CD4-positive, alpha-beta T cell treated with Interleukin-10 for 1 hour (primary cell): Measurements from ENCODE around the gene KRTDAP.
A peak's percentile ranks its signal among the peaks of the same experiment; 100 is the strongest.
"Not testable (repeated sequence)": the region's sequence is repeated elsewhere in the genome, so short reads cannot be mapped to it uniquely, and the experiment has no call there.

Source experiments
- DNase-seq: peaks from one replicate; pipeline ENCODE4 v3.0.0-alpha.2; 2020

The KRTDAP gene

DNA sequence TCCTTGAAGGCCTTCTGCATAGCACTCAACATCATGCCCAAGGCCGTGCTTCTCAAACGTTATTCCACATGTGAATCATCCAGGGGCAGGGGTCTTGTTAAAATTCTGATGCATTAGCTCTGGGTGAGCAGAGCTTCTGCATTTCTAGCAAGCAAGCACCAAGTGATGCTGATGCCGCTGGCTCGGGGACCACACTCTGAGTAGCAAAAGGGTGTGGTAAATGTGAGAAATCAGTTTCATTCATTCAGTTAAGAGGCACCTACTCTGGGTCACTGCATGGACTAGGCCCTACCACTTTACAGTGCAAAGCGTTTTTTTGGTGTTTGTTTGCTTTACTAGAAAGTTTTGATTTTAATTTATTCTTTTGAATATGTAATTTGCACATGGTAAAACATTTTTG, 7.2 kb downstream of the KRTDAP start:
- DNase-seq, result no peak

DNA sequence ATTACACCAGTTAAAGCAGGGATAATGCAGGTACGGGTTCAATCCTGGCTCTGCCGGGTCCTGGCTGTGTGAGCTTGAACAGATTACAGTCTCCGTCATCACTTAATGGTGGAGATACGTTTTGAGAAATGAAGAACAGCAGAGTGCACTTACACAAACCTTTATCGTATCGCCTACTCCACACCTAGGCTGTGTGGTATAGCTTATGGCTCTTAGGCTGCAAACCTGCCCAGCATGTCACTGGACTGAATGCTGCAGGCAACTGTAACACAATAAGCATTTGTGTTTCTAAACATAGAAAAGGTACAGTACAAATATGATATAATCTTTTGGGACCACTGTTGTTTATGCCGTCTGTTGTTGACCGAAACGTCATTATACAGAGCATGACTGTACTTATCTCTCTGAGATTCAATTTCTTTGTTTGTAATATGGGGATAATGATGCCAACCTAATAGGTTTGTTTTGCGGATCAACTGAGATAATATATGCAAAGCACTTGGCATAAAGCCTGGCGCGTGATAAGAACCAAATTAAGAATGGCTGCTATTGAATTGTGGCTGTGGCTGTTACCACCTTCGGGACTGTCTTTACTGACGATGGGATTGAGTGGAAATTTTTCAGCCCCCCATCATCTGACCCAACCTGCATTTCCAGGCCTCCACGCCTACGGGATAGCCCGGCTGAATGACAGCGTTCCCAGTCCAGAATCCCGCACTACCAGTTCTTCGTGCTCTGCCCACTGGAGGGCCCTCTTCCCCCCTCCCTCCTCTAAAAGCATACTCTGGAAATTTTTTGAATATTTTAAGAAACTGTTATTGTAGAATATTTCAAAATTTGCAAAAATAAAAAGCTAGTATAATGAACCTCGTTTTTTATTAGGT, 11.2 kb downstream of the KRTDAP start:
- no peak for DNase-seq

DNA sequence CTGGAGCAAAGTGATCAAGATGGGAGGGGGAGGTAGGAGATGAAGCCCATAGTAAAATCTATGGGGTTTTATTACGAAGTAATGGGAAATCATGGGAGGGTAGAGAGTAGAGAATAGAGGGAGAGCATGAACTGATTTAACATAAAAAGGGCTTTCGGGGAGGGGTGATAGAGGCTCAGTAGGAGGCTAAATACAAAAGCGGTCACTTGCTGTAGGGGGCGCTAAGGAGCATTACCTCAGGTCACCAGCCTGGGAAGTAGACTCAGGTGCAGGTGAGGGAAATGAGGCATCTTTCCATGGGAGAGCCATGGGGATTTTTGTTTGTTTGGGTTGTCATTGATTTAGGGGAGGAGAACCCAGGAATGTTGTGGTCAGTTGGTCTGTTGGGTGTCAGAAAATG, 14.1 kb downstream of the KRTDAP start:
- DNase-seq, result no peak

DNA sequence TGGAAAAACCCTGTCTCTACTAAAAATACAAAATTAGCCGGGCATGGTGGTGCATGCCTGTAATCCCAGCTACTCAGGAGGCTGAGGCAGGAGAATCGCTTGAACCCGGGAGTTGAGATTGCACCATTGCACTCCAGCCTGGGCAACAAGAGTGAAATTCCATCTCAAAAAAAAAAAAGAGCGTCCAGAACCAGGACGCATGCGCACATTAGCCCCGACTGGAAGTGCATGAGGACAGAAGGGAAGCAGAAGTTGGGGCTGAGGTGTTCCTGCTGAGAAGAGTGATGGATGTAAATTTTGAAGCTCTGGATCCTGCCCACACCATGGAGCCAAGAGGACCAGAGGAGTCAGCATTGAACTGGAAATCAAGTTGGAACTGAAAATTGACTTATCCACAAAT, 15.7 kb downstream of the KRTDAP start:
- DNase-seq, result not testable (repeated sequence)

DNA sequence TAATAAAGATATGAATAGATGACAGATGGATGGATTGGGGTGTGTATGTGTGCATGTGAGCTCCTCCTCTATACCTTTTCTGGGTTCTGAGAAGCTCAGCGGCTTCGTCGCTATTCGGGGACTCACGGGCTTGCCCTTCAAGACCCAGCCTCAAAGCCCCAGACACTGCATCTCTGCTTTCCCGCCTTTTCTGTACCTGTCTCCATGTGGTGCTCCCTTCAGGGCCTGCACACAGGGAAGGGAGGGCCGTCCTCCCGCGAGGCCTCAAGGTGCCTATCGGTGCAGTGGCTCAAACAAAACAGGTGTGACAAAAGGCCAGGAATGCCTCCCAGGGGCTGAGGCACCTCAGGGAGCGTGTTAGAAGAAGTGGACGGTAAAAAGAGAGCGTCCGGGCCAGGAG, 16.2 kb downstream of the KRTDAP start:
- DNase-seq, result no peak

DNA sequence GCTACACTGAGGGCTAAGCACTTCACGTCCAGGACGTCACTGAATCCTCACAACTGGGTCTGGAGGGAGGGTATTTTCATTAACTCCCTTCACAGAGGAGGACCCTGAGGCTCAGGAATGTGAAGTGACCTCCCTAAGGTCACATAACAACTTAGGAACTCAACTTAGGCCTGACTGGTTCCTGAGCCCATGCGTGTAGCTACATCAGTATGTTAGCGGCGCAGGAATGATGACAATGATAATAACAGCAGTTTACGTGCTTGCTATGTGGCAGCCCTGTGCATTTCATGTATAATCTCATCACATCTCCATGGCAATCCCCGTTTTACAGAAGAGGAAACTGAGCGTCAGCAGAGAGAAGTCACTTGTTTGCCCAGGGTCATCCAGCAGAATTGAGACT, 18.3 kb downstream of the KRTDAP start:
- DNase-seq, result no peak

DNA sequence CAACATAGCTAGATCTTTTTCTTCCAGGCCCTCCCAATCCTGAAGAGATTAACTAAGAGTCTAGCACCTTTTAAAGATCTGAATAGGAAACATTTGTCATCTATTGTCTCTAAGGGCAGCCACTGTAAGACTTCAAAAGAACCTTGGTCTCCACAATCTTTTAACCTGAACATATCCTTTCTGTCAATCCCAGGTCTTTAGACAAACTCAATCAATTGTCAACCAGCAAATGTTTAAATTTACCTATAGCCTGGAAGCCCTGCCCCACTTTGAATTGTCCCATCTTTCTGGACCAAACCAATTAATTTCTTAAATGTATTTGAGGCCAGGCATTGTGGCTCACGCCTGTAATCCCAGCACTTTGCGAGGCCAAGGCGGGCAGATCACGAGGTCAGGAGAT, 19.2 kb downstream of the KRTDAP start:
- DNase-seq, result not testable (repeated sequence)

DNA sequence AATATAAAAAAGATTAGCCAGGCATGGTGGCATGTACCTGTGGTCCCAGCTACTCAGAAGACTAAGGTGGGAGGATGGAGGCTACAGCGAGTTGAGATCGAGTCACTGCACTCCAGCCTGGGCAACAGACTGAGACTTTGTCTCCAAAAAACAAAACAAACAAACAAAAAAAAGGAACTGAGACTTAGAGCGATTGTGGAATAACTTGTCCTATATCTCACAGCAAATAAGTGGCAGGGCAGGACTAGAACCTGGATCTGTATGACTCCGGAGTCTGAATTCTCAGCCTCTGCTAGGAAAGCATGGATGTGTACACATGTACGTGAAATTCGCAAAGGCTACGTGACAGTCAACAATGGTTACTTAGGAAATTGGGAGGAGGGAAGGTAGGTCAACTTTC, 20.1 kb downstream of the KRTDAP start:
- no peak for DNase-seq

DNA sequence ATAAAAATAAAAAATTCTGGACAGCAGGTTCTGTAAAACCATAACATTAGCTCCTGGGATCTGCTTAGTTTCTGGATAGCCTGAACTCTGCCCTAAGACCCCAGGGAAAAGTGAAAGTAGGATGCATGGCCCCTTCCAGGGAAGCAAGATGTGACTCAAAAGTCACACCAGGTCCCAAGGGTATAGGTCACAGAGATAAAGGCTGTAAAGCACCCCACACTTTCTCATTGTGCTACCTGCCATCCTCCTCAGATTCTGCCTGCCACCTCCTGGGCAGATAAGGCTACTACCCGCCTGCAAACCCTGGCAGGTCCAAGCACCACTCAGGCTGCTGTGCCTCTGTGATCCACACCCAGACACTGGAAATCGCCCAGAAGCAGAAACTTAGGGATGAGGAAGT, 21.6 kb downstream of the KRTDAP start:
- DNase-seq, result peak; percentile 77

DNA sequence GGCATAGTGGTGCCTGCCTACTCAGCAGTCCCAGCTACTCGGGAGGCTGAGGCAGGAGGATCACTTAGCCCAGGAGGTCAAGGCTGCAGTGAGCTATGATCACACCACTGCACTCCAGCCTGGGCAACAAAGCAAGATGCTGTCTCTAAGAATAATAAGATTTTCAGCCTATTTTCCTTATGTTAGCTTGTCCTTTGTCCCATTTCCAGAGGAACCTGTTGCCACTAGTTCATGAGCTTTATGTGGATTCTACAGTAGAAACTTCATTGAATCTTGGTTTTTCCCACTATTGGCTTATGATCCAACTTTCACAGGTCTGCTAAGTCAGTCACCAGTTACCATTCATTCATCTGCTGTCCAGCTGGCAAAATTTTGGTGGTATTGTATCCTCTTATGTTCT, 24.0 kb downstream of the KRTDAP start:
- DNase-seq, result no peak

DNA sequence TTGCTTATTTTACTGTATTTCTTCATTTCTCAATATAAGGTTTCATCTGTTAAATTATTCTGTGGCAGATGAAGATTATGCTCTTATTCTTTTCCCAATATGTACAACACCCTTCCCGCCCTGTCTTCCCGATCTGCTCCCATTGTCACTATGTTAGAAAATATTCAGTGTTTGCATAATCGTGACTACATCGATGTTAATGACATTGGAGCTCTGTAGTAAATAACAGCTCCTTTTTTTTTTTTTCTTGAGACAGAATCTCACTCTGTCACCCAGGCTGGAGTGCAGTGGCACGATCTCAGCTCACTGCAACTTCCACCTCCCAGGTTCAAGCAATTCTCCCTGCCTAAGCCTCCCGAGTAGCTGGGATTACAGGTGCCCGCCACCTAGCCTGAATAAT, 27.3 kb downstream of the KRTDAP start:
- DNase-seq, result not testable (repeated sequence)

DNA sequence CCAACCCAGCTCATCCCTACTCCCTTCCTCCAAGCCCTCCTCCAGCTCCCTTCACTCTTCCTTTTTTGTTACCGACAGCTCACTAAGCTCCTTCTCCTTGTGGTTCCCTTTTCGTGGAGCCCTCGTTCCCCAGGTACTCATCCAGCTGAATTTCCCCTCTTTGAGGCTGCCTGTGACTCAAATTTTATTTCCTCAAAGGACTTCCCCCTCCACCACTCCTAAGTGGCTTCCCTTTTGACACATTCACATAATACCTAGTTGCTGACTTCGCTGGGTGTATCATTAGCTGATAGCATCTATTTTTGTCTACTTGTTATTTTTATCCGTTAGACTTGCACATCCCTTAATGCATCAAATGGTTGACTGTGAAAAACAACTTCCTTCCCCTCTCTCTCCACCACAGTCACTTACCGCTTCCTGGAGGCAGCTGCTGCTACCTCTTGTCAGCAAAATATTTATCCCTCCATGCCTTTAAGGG, 27.7 kb downstream of the KRTDAP start:
- DNase-seq, result peak; percentile 85

DNA sequence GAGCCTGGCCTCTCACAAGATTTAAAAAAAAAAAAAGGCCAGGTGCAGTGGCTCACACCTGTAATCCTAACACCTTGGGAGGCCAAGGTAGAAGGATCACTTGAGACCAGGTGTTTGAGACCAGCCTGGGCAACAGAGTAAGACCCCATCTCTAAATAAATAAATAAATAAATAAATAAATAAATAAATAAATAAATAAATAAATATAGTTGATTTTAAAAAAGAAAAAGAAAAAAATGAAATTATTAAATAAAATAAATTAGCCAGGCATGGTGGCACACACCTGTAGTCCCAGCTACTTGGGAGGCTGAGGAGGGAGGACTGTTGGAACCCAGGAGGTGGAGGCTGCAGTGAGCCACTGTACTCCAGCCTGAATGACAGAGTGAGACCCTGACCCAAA, 28.5 kb downstream of the KRTDAP start:
- DNase-seq, result not testable (repeated sequence)

DNA sequence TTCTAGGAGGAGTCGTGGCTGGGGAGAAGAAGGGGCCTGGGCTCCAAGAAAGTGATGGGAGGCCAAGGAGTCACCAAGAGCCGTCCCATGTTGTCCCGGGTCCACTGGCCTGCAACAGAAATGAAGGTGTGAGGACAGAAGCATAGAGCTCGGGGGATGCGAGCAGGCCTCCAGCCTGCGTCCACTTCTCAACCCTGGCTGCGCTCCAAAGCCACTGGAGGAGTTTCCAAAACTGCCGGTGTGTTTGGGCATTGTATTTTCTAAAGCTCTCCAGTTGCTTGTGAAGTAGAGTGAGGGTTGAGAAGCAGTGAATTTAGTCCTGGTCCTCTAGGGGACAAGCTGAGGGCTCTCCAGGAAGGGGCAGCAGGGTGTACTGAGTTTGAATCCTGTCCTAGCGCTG, 29.2 kb downstream of the KRTDAP start:
- DNase-seq, result no peak

DNA sequence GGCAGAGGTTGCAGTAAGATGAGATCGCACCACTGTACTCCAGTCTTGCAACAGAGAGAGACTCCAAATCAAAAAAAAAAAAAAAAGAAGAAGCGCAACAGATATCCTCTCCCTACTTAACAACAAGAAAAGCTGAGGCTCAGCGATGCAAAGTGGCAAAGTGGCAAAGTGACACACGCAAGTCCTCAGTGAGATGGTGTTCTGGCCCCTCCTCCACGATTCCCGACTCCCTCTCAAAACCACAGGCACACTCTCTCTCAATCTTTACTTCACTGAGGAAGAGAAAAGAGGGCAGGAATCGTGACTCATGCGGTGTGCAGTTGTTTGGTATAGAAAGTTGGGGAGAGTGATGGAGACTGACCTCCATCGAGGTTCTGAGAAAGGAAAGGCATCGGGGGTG, 29.7 kb downstream of the KRTDAP start:
- DNase-seq, result no peak

DNA sequence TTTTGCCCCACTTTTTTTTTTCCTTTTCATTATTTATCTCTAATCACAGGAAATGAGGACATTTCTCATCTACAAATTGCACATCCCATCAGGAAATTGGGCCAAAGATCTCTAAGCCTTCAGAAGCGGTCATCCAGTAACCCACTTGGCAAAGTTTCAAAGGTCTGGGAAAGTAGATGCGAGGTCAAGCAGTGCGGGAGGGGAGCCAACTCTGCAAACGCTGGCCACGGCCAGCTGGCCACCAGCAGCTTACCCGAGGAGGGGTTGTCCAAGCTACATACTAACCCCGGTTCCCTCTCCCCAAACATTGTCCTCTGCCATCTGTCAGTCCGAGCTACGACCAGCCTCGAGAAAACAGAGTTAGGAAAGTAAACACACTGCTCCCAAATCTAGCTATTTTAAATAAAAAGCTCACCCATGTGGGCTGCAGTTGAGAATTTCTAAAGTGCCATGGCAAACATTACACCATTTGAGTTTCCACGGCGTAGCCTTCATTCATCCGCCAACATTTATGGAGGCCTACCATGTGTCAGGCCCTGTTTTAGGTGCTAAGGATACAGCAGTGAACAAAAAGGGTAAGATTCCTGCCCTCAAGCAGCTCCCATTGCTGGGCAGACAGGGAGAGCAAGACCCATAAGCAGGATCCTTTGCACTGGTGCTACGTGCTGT, 30.7 kb downstream of the KRTDAP start:
- no peak for DNase-seq

DNA sequence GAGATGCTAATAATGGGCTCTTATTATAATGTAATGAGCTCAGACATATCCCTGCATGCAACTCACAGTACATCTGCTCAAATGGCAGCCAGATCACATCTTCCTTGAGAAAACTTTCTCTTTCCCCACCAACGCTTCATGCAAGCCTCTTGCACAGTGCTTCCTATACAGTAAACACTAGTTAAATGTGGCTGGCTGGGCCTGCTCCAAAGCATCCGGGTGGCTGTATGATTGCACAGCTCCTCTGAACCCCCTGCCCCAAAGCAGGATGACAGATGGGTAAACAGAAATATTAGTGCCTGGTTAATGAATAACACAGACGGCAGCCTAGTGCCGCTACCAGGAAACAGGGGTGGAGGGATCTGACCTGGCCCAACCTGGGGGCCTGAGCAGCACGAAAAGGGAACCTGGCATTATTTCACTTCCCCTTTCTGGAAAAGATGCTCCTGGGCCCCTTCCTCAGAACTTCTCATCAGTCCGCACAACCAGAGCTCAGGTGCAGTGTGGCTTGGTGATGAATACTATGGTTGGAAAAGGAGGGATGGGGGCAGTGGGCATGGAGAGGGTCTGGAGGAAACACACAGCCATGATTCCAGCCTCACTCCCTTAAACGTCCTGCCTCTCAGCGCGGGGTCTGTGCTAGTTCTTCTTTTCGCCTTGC, 31.4 kb downstream of the KRTDAP start:
- no peak for DNase-seq

DNA sequence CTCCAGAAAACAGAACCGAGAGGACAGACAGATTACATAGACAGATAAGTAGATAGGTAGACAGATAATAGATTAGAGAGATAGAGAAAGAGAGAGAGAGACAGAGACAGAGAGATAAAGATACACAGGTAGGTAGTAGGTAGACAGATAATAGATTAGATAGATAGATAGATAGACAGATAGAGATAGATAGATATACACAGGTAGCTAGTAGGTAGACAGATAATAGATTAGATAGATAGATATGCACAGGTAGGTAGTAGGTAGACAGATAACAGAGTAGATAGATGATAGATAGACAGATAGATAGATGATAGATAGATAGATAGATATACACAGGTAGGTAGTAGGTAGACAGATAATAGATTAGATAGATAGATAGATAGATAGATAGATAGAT, 32.1 kb downstream of the KRTDAP start:
- no peak for DNase-seq

DNA sequence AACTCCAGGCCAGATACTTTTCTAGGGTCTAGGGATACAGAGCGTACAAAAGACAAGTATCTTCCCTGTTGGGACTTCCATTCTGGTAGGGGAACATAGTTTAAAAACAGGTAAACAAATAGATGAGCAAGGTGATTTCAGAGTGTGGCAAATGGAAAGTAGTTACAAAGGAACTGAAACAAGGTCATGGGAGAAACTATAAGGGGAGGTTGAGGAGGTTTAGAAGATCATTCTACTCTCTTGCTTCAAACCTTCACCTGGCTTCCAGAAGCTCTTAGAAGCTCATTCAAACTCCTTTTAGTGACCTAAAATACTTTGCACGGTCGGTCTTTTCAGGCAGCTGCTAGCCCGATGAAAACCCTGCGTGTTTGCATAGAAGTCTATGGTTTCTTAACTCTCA, 33.1 kb downstream of the KRTDAP start:
- no peak for DNase-seq

DNA sequence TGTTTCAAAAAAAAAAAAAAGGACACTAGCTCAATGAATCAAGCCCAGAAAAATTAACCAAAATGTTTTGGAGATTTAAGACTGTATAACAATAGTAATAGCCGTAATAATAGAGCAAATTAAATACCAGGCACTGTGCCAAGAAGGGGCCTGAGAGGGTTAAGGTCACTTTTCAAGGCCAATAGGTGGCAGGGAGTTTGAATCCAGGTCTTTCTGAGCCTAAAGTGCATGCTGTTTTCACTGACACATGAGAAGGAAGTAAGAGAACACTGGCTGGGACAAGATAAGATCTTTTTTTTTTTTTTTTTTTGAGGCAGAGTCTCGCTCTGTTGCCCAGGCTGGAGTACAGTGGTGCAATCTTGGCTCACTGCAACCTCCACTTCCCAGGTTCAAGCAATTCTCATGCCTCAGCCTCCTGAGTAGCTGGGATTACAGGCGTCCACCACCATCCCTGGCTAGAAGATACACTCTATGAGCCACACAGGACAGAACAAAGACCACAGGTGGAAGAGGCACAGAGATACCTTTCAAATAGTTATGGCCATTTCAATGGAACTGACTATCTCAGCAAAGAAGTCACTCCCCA, 34.6 kb downstream of the KRTDAP start:
- no peak for DNase-seq

DNA sequence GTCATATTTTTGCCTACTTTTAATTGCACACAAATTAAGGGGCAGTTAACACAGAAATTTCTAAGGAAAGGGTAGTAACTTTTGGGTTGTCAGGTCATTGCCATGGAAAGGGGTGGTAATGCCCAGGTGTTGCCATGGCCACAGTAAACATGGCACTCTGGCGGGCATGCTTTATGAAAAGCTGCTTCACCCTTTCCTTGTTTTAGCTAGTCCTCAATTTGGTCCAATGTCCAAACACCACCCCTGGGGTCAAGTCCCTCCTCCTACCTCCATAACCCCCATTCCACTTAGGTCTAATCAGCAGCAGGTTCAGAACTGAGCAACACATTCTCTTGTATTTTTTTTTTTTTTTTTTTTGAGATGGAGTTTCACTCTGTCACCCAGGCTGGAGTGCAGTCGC, 35.6 kb downstream of the KRTDAP start:
- no peak for DNase-seq

DNA sequence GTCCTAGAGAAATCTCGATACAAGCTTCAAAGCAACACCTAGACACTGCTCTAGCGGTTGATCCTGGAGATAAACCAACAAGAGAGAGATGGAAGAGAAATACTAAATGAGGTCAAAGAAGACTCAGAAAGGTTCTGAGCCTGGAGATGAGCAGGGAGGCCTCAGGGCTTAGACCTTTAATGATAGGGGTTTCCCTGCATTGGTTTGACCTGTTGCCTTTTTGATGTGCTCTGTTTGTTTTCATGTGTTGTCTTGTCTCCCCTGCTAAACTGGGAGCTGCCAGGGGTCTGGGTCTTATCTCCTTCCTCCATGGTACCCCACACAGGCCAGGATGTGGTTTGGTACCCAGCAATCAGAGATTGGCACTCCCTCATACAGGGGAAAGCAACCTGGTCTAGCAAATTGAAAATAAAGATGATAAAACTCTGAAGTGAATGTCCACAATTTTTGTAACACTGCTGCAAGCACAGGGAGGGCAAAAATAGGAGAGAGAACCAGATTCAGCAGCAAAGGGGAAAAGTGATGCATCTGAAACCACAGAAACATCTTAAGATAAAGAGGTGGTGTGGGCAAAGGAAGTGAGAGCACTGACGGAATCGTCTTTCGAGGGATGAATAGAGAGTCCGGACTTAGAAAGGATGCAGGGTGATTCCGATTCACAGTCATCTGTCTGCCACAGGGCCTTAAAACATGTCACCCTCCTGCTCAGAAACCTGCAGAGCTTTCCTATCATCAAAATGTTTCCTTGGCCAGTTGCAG, 38.7 kb downstream of the KRTDAP start:
- peak; percentile 36 for DNase-seq
